Mesothelial cell of epicardium (in vitro differentiated cells): ENCODE data around the gene ST14. TPM values are rescaled to one million over a fixed set of nuclear protein-coding genes. Genes with fewer than 3 reads are reported as not detected.
"Not testable (repeated sequence)": the region's sequence is repeated elsewhere in the genome, so short reads cannot be mapped to it uniquely, and the experiment has no call there.

Experiments used
- DNase-seq, 2 experiments: peaks; one replicate each; pipeline ENCODE4 v3.0.0; 2021; ENCODE audit warnings: low spot score in 2 of 2; ENCODE audit not compliant: unreplicated experiment in 2 of 2
- H3K27ac Mint-ChIP-seq: 2 replicates; pipeline ENCODE4 v1.8.0; 2021; ENCODE audit warnings: mixed read lengths
- H3K27me3 Mint-ChIP-seq: 2 replicates; pipeline ENCODE4 v1.8.0; 2021; ENCODE audit warnings: low read depth, mixed read lengths
- H3K36me3 Mint-ChIP-seq: 2 replicates; pipeline ENCODE4 v1.8.0; 2021; ENCODE audit warnings: mixed read lengths
- H3K4me1 Mint-ChIP-seq: 2 replicates; pipeline ENCODE4 v1.8.0; 2021; ENCODE audit warnings: mixed read lengths
- H3K4me3 Mint-ChIP-seq: 2 replicates; pipeline ENCODE4 v1.8.0; 2021; ENCODE audit warnings: mild to moderate bottlenecking, moderate library complexity, mixed read lengths
- H3K9me3 Mint-ChIP-seq: 2 replicates; pipeline ENCODE4 v1.8.0; 2021; ENCODE audit warnings: mixed read lengths
- CTCF ChIP-seq: fragments of 200-600 bp; sonication (generic); IDR thresholded peaks from one replicate; pipeline ENCODE4 v1.5.0; 2021; ENCODE audit warnings: antibody characterized with exemption; ENCODE audit not compliant: unreplicated experiment
- total RNA-seq: library from RNA; stranded (reverse); gene quantifications from 3 replicates; pipeline ENCODE4 v1.2.1, GENCODE V29; 2021

ST14 gene
- total RNA-seq, 1 donor from 2014 or later = 39.6 TPM

GRCh38 chr11:130246270-130246669 lies 86.7 kb downstream of the ST14 start:
- Mint-ChIP-seq H3K4me3 (no peak overlapping the region), H3K27ac (no peak overlapping the region), H3K27me3 (no peaks in the 10 kb centered on the region), H3K9me3 (peaks cover 5% of the 10 kb centered on the region), H3K36me3 (peaks cover 11% of the 10 kb centered on the region), H3K4me1 (peaks cover 3% of the 10 kb centered on the region)
- TF ChIP-seq CTCF = no peak
- no peak for DNase-seq

GRCh38 chr11:130246738-130247137 lies 87.2 kb downstream of the ST14 start:
- TF ChIP-seq CTCF = no peak
- Mint-ChIP-seq H3K27me3 (no peaks in the 10 kb centered on the region), H3K27ac (no peak overlapping the region), H3K4me1 (peaks cover 1% of the 10 kb centered on the region), H3K4me3 (no peak overlapping the region), H3K9me3 (peaks cover 7% of the 10 kb centered on the region), H3K36me3 (peaks cover 15% of the 10 kb centered on the region)
- DNase-seq = no peak

- no peak for TF ChIP-seq CTCF
- no peak for DNase-seq
- no peak overlapping the region for H3K4me3 Mint-ChIP-seq
- H3K27ac Mint-ChIP-seq = no peak overlapping the region
- no peaks in the 10 kb centered on the region for H3K4me1 Mint-ChIP-seq
- peaks cover 21% of the 10 kb centered on the region for H3K36me3 Mint-ChIP-seq
- H3K9me3 Mint-ChIP-seq = peaks cover 13% of the 10 kb centered on the region
- no peaks in the 10 kb centered on the region for H3K27me3 Mint-ChIP-seq
These were observed 87.7 kb downstream of the ST14 start for GRCh38 chr11:130247319-130247718.

GRCh38 chr11:130249371-130249770 lies 89.8 kb downstream of the ST14 start:
- no peak for TF ChIP-seq CTCF
- H3K9me3 Mint-ChIP-seq = peaks cover 21% of the 10 kb centered on the region
- H3K4me3 Mint-ChIP-seq = no peak overlapping the region
- peaks cover 37% of the 10 kb centered on the region for H3K36me3 Mint-ChIP-seq
- H3K27ac Mint-ChIP-seq = no peak overlapping the region
- no peak for DNase-seq
- H3K4me1 Mint-ChIP-seq = no peaks in the 10 kb centered on the region
- H3K27me3 Mint-ChIP-seq = no peaks in the 10 kb centered on the region

GRCh38 chr11:130249929-130250328 lies 90.3 kb downstream of the ST14 start:
- Mint-ChIP-seq H3K36me3 (peaks cover 36% of the 10 kb centered on the region), H3K9me3 (peaks cover 21% of the 10 kb centered on the region)
- not testable (repeated sequence) for H3K4me1 Mint-ChIP-seq, H3K27me3 Mint-ChIP-seq, H3K4me3 Mint-ChIP-seq, DNase-seq, H3K27ac Mint-ChIP-seq

GRCh38 chr11:130251763-130252162 lies 92.2 kb downstream of the ST14 start:
- H3K4me1 Mint-ChIP-seq, H3K27me3 Mint-ChIP-seq, H3K4me3 Mint-ChIP-seq, DNase-seq, H3K27ac Mint-ChIP-seq: not testable (repeated sequence)
- H3K9me3 Mint-ChIP-seq = peaks cover 36% of the 10 kb centered on the region
- H3K36me3 Mint-ChIP-seq = peaks cover 47% of the 10 kb centered on the region

Other genes starting within 250 kb of the ST14 start
- 17.3 to 17.9 TPM (median 17.8 TPM) in 3 replicates for gene PRDM10, start 156.9 kb upstream of the ST14 start, total RNA-seq
- gene APLP2, start 89.9 kb upstream of the ST14 start, total RNA-seq = 234 to 240 TPM (median 239 TPM) in 3 replicates
- gene ZBTB44, start 155.1 kb downstream of the ST14 start, total RNA-seq = 55.3 to 58.8 TPM (median 57.2 TPM) in 3 replicates